Natural killer cell (primary cell): ENCODE measurements around the gene CYP39A1. TPM values are rescaled to one million over a fixed set of nuclear protein-coding genes. Genes with fewer than 3 reads are reported as not detected.

ENCODE experiments used
- ATAC-seq, 3 donors: fragments of 150-1000 bp in 2 of 3; fragments of 200-7000 bp in 1 of 3; cut with Tn5 transposase; 1 replicate in 1 of 3; 2 replicates in 2 of 3; pipeline ENCODE4 v1.10.0; 2021; ENCODE audit warnings: mild to moderate bottlenecking in 2 of 3, moderate library complexity in 2 of 3
- DNase-seq, 2 donors: peaks; one replicate each; pipeline versions ENCODE4 v3.0.0 to v3.0.0-alpha.2; 2013 to 2021; ENCODE audit warnings: mixed read lengths in 1 of 2
- H3K27ac ChIP-seq: one replicate; pipeline ENCODE4 v1.5.1; 2013; ENCODE audit warnings: mild to moderate bottlenecking, low read length
- H3K27me3 ChIP-seq: one replicate; pipeline ENCODE4 v1.6.1; 2013; ENCODE audit warnings: low read length; ENCODE audit not compliant: control insufficient read depth, insufficient read depth
- H3K36me3 ChIP-seq: one replicate; pipeline ENCODE4 v1.6.1; 2013; ENCODE audit warnings: low read length; ENCODE audit not compliant: control insufficient read depth, insufficient read depth
- H3K4me1 ChIP-seq: one replicate; pipeline ENCODE4 v1.6.1; 2013; ENCODE audit warnings: low read length; ENCODE audit not compliant: control insufficient read depth, insufficient read depth
- H3K4me3 ChIP-seq: one replicate; pipeline ENCODE4 v1.5.1; 2013; ENCODE audit warnings: low read length
- H3K9me3 ChIP-seq: one replicate; pipeline ENCODE4 v1.6.1; 2013; ENCODE audit warnings: low read length; ENCODE audit not compliant: control insufficient read depth, insufficient read depth
- H3K27ac Mint-ChIP-seq, 2 donors: one replicate each; pipeline ENCODE4 v1.8.0; 2022; ENCODE audit warnings: mild to moderate bottlenecking in 2 of 2, mixed read lengths in 2 of 2, moderate library complexity in 1 of 2
- H3K27me3 Mint-ChIP-seq, 2 donors: one replicate each; pipeline ENCODE4 v1.8.0; 2022; ENCODE audit warnings: low read depth in 2 of 2, mixed read lengths in 2 of 2
- H3K36me3 Mint-ChIP-seq: one replicate; pipeline ENCODE4 v1.8.0; 2022; ENCODE audit warnings: mixed read lengths
- H3K4me1 Mint-ChIP-seq, 2 donors: one replicate each; pipeline ENCODE4 v1.8.0; 2022; ENCODE audit warnings: mixed read lengths in 2 of 2
- H3K4me3 Mint-ChIP-seq: one replicate; pipeline ENCODE4 v1.8.0; 2022; ENCODE audit warnings: mild to moderate bottlenecking, moderate library complexity, mixed read lengths
- H3K9me3 Mint-ChIP-seq, 2 donors: one replicate each; pipeline ENCODE4 v1.8.0; 2022; ENCODE audit warnings: mixed read lengths in 2 of 2
- CTCF ChIP-seq: fragments of 200-600 bp; IDR thresholded peaks from one replicate; pipeline ENCODE4 v1.8.0; 2022; ENCODE audit warnings: antibody characterized with exemption
- WGBS: methylation state at CpG from one replicate; pipeline ENCODE4 v1.1.7; 2013; ENCODE audit warnings: missing lambda C conversion rate; ENCODE audit not compliant: insufficient coverage; 5-methylcytosine and 5-hydroxymethylcytosine counted together
- intact Hi-C: fragments of 100-400 bp; cut with micrococcal nuclease; formaldehyde crosslinking; loops from one replicate; pipeline ENCODE4 v1.14.2; 2022
- total RNA-seq, 4 donors: library from RNA; stranded (reverse); fragments of 120-200 nt in 1 of 4; gene quantifications; one replicate each; pipeline versions ENCODE4 v1.2.3 to v1.2.4, GENCODE V29; 2013 to 2022

The CYP39A1 gene
- total RNA-seq, 3 donors from 2014 or later (not counting 1 experiment from before 2014, with no cell fraction given), result not detected

GRCh38 chr6:46565531-46565930 lies 87.1 kb downstream of the CYP39A1 start:
- Histone ChIP-seq H3K36me3 (no peaks in the 10 kb centered on the region), H3K4me3 (no peak overlapping the region), H3K9me3 (no peaks in the 10 kb centered on the region), H3K4me1 (no peaks in the 10 kb centered on the region), H3K27ac (no peak overlapping the region), H3K27me3 (no peaks in the 10 kb centered on the region)
- H3K36me3 Mint-ChIP-seq, result no peaks in the 10 kb centered on the region
- ATAC-seq (no peak), DNase-seq (no peak)
- TF ChIP-seq CTCF, result no peak
- H3K27ac Mint-ChIP-seq, result no peak overlapping the region
- no peaks in the 10 kb centered on the region for H3K4me1 Mint-ChIP-seq
- no peak overlapping the region for H3K4me3 Mint-ChIP-seq
- WGBS, result 86% methylated on average over 3 of the region's 3 CpGs
- intact Hi-C loops, result no loop called here
- H3K27me3 Mint-ChIP-seq, result peaks cover 22 to 44% of the 10 kb centered on the region in 2 donors
- peaks cover 0 to 5% of the 10 kb centered on the region in 2 donors for H3K9me3 Mint-ChIP-seq

DNA sequence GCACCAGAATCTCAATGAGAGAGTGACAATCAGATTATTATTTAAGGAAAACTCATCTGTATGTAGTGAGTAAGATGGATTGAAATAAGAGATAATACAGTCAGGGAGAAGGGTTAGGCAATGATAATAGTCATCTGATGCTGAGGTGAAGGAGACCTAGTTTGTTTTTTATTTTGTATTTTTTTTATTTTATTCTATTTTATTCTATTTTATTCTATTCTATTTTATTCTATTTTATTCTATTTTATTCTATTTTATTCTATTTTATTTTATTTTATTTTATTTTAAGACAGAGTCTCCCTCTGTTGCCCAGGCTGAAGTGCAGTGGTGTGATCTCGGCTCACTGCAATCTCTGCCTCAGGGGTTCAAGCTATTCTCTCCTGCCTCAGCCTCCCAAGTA lies 88.7 kb downstream of the CYP39A1 start:
- Histone ChIP-seq H3K27ac (no peak overlapping the region), H3K4me3 (no peak overlapping the region), H3K4me1 (no peaks in the 10 kb centered on the region), H3K27me3 (no peaks in the 10 kb centered on the region), H3K9me3 (no peaks in the 10 kb centered on the region), H3K36me3 (no peaks in the 10 kb centered on the region)
- peaks cover 25 to 39% of the 10 kb centered on the region in 2 donors for H3K27me3 Mint-ChIP-seq
- ATAC-seq (no peak), DNase-seq (no peak)
- intact Hi-C loops, result no loop called here
- peaks cover 0 to 2% of the 10 kb centered on the region in 2 donors for H3K9me3 Mint-ChIP-seq
- H3K4me1 Mint-ChIP-seq, result no peaks in the 10 kb centered on the region
- TF ChIP-seq CTCF, result no peak
- H3K36me3 Mint-ChIP-seq, result no peaks in the 10 kb centered on the region
- WGBS, result 100% methylated on average over 1 of the region's 1 CpG
- no peak overlapping the region for H3K27ac Mint-ChIP-seq
- no peak overlapping the region for H3K4me3 Mint-ChIP-seq

- Mint-ChIP-seq H3K36me3 (no peaks in the 10 kb centered on the region), H3K27me3 (peaks cover 16 to 37% of the 10 kb centered on the region in 2 donors), H3K4me1 (no peaks in the 10 kb centered on the region), H3K27ac (no peak overlapping the region), H3K4me3 (no peak overlapping the region), H3K9me3 (no peaks in the 10 kb centered on the region)
- H3K4me1 ChIP-seq, result no peaks in the 10 kb centered on the region
- no peak for DNase-seq
- H3K36me3 ChIP-seq, result no peaks in the 10 kb centered on the region
- no peaks in the 10 kb centered on the region for H3K9me3 ChIP-seq
- H3K4me3 ChIP-seq, result no peak overlapping the region
- intact Hi-C loops, result no loop called here
- no peak for TF ChIP-seq CTCF
- ATAC-seq, result no peak
- H3K27me3 ChIP-seq, result no peaks in the 10 kb centered on the region
- no peak overlapping the region for H3K27ac ChIP-seq
- 25% methylated on average over 4 of the region's 4 CpGs for WGBS
These were observed 96.6 kb downstream of the CYP39A1 start for GRCh38 chr6:46556053-46556452.

DNA sequence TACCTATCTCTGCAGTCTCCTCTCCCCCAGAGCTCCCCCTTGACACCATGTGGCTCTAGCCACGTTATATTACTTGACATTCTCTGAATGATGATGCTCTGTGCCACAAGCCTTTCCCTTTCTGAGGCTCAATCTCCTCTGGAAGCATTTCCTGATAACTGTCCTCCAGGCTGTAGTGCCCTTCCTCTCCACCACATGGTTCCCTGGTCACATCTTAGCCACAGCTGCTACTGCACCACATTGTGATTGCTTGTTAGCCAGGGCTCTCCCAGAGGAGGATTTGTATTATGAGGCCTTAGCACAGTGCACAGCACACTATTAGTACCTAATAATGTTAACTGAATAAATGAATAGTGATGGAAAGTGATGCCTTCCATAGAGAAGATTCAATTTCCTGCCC lies 97.5 kb downstream of the CYP39A1 start:
- H3K9me3 Mint-ChIP-seq, result no peaks in the 10 kb centered on the region
- no peak for ATAC-seq
- H3K27ac Mint-ChIP-seq, result no peak overlapping the region
- H3K4me1 ChIP-seq, result no peaks in the 10 kb centered on the region
- no peak overlapping the region for H3K27ac ChIP-seq
- peaks cover 13 to 27% of the 10 kb centered on the region in 2 donors for H3K27me3 Mint-ChIP-seq
- intact Hi-C loops, result no loop called here
- H3K36me3 ChIP-seq, result no peaks in the 10 kb centered on the region
- no peaks in the 10 kb centered on the region for H3K4me1 Mint-ChIP-seq
- no peak overlapping the region for H3K4me3 Mint-ChIP-seq
- H3K4me3 ChIP-seq, result no peak overlapping the region
- H3K36me3 Mint-ChIP-seq, result no peaks in the 10 kb centered on the region
- no peak for DNase-seq
- H3K27me3 ChIP-seq, result no peaks in the 10 kb centered on the region
- TF ChIP-seq CTCF, result no peak
- H3K9me3 ChIP-seq, result no peaks in the 10 kb centered on the region
- 52% methylated on average over 1 of the region's 1 CpG for WGBS
